CD8-positive, alpha-beta memory T cell (primary cell): ENCODE results near the gene VPS35L. TPM values are rescaled to one million over a fixed set of nuclear protein-coding genes. Genes with fewer than 3 reads are reported as not detected.

ENCODE experiments used
- CTCF ChIA-PET: fragments of 350-600 bp; sonication (Branson Sonifier 250); formaldehyde crosslinking; loops from one replicate; lab custom pipeline; 2021; ENCODE audit warnings: antibody characterized with exemption; lab: Charles Lee
- POLR2A ChIA-PET: fragments of 350-600 bp; sonication (Branson Sonifier 250); formaldehyde crosslinking; loops from one replicate; lab custom pipeline; 2021; ENCODE audit warnings: antibody characterized with exemption; lab: Charles Lee
- DNase-seq, 5 donors: peaks; one replicate each; pipeline versions ENCODE4 v3.0.0 to v3.0.0-alpha.2; 2020 to 2022; ENCODE audit warnings: mixed read lengths in 1 of 5
- H3K27ac ChIP-seq: one replicate; pipeline ENCODE4 v1.7.0; 2013; ENCODE audit warnings: low read depth, mild to moderate bottlenecking, low read length, moderate library complexity
- H3K27me3 ChIP-seq: 2 replicates; pipeline ENCODE4 v1.7.0; 2013; ENCODE audit warnings: low read length, mild to moderate bottlenecking; ENCODE audit not compliant: insufficient read depth, poor library complexity, severe bottlenecking
- H3K36me3 ChIP-seq: 2 replicates; pipeline ENCODE4 v1.7.0; 2013; ENCODE audit warnings: mild to moderate bottlenecking, low read length, moderate library complexity; ENCODE audit not compliant: insufficient read depth
- H3K4me1 ChIP-seq: 2 replicates; pipeline ENCODE4 v1.7.0; 2013; ENCODE audit warnings: mild to moderate bottlenecking, low read length, moderate library complexity; ENCODE audit not compliant: insufficient read depth
- H3K4me3 ChIP-seq: 2 replicates; pipeline ENCODE4 v1.7.0; 2013; ENCODE audit warnings: mild to moderate bottlenecking, low read length
- H3K9me3 ChIP-seq: 2 replicates; pipeline ENCODE4 v1.7.0; 2013; ENCODE audit warnings: mild to moderate bottlenecking, low read length
- H3K27ac Mint-ChIP-seq, 8 donors: one replicate each; pipeline ENCODE4 v1.8.0; 2020 to 2021; ENCODE audit warnings: mixed read lengths in 8 of 8, mild to moderate bottlenecking in 6 of 8, inconsistent platforms in 3 of 8, moderate library complexity in 3 of 8
- H3K27me3 Mint-ChIP-seq, 2 donors: one replicate each; pipeline ENCODE4 v1.8.0; 2020 to 2021; ENCODE audit warnings: mixed read lengths in 2 of 2, mild to moderate bottlenecking in 1 of 2, moderate library complexity in 1 of 2
- H3K36me3 Mint-ChIP-seq, 3 donors: one replicate each; pipeline ENCODE4 v1.8.0; 2020 to 2021; ENCODE audit warnings: mixed read lengths in 3 of 3, inconsistent platforms in 1 of 3, mild to moderate bottlenecking in 1 of 3
- H3K4me1 Mint-ChIP-seq, 3 donors: one replicate each; pipeline ENCODE4 v1.8.0; 2020 to 2021; ENCODE audit warnings: mixed read lengths in 3 of 3, inconsistent platforms in 1 of 3, mild to moderate bottlenecking in 1 of 3
- H3K4me3 Mint-ChIP-seq, 7 donors: one replicate each; pipeline ENCODE4 v1.8.0; 2020 to 2021; ENCODE audit warnings: mixed read lengths in 7 of 7, mild to moderate bottlenecking in 6 of 7, moderate library complexity in 4 of 7, inconsistent platforms in 2 of 7
- H3K9me3 Mint-ChIP-seq, 5 donors: one replicate each; pipeline ENCODE4 v1.8.0; 2020 to 2022; ENCODE audit warnings: mixed read lengths in 5 of 5, mild to moderate bottlenecking in 3 of 5, moderate library complexity in 2 of 5, inconsistent platforms in 1 of 5
- polyA plus RNA-seq: library from polyadenylated mRNA; unstranded; fragments of 300-500 nt; fragmentation: Illumina TruSeq; gene quantifications from one replicate; pipeline ENCODE4 v1.2.3, GENCODE V29; 2021
- total RNA-seq, 2 experiments: library from RNA; stranded (reverse); gene quantifications; one replicate each; pipeline ENCODE4 v1.2.3, GENCODE V29; 2021

VPS35L gene, protein sequence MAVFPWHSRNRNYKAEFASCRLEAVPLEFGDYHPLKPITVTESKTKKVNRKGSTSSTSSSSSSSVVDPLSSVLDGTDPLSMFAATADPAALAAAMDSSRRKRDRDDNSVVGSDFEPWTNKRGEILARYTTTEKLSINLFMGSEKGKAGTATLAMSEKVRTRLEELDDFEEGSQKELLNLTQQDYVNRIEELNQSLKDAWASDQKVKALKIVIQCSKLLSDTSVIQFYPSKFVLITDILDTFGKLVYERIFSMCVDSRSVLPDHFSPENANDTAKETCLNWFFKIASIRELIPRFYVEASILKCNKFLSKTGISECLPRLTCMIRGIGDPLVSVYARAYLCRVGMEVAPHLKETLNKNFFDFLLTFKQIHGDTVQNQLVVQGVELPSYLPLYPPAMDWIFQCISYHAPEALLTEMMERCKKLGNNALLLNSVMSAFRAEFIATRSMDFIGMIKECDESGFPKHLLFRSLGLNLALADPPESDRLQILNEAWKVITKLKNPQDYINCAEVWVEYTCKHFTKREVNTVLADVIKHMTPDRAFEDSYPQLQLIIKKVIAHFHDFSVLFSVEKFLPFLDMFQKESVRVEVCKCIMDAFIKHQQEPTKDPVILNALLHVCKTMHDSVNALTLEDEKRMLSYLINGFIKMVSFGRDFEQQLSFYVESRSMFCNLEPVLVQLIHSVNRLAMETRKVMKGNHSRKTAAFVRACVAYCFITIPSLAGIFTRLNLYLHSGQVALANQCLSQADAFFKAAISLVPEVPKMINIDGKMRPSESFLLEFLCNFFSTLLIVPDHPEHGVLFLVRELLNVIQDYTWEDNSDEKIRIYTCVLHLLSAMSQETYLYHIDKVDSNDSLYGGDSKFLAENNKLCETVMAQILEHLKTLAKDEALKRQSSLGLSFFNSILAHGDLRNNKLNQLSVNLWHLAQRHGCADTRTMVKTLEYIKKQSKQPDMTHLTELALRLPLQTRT
- total RNA-seq, result 10 to 100 TPM; 37.4 to 40.2 TPM
- polyA plus RNA-seq, result 52.3 TPM

DNA sequence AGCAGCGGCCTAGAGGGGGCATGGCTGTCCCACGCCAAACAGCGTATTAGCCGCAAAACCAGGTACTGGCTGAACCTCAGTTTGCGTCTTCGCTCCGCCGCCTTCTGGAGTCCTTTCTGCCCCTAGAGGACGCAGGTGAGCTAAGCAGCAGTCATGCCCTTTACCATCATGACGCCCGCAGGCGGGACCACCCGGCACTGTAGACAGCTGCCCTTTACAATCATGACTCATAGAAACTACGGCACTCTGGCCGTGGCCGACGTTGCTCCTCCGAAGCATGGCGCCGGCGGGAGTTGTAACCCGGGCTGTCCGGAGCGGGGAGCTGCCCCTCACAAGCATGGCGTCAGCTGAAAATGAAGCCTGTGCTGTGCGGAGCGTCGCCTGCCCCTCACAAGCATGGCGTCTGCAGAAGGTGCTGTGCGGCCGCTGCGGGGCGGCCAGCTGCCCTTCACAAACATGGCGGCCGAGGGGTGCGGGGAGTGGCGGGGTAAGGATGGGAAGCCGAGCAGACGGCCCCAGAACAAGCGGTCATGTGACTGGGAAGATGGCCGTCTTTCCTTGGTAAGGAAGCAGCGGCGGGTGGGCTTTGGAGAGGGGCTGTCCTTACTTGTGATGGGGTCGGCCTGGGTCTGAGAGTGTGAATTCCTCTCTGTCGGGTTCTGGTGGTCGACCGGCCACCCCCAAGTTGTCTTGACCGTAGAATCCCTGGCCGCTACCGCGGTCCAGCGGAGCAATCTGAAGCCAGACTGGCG lies at the start of gene VPS35L:
Gene VPS35L, plus strand, starts transcription at position 518 of the 752 bp plus-strand sequence. Its CDS starts 27 bp downstream, at position 545.
- Mint-ChIP-seq H3K4me1 (peaks cover 25 to 32% (median 26%) of the 10 kb centered on the region in 3 donors), H3K36me3 (peaks cover 0 to 20% (median 0%) of the 10 kb centered on the region in 3 donors), H3K9me3 (no peaks in the 10 kb centered on the region), H3K27me3 (no peaks in the 10 kb centered on the region), H3K4me3 (peak within 1 kb of the TSS; percentile 91 to 98 (median 96)), H3K27ac (peak within 1 kb of the TSS; percentile 88 to 100 (median 96))
- CTCF ChIA-PET, result interaction anchor here (0.6 to 3.0 kb wide), 20 partner anchors 8 to 488 kb away, joined by 3 to 25 read pairs (median 5); partner anchors contain the start of genes CCP110, COQ7 and GDE1
- no peaks in the 10 kb centered on the region for H3K9me3 ChIP-seq
- H3K4me1 ChIP-seq, result peaks cover 16% of the 10 kb centered on the region
- POLR2A ChIA-PET, result interaction anchor here (0.6 to 1.7 kb wide), 10 partner anchors 26 to 765 kb away, joined by 3 to 26 read pairs (median 4); partner anchors contain the start of genes ARL6IP1, CCP110, IQCK and KNOP1
- no peaks in the 10 kb centered on the region for H3K27me3 ChIP-seq
- H3K36me3 ChIP-seq, result no peaks in the 10 kb centered on the region
- DNase-seq, result peak; percentile 95 to 97 (median 96)
- H3K4me3 ChIP-seq, result peak within 1 kb of the TSS; percentile 87
- H3K27ac ChIP-seq, result peak within 1 kb of the TSS; percentile 73

DNA sequence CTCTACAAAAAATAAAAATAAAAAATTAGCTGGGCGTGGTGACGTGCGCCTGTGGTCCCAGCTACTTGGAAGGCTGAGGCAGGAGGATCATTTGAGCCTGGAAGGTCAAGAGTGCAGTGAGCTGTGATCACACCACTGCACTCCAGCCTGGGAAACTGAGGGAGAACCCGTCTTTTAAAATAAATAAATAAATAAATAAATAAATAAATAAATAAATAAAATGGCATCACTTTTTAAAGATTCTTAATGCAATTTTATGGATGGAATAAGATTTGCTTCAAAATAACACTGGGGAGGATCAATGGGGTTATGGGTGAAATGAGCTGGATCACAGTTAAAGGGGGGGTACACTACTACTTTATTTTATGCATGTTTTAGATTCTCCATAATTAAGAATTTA lies 48.5 kb upstream of the VPS35L start:
- no peak overlapping the region for H3K4me3 Mint-ChIP-seq
- peak overlapping the region in 1 of 8 donors; percentile 73 for H3K27ac Mint-ChIP-seq
- Histone ChIP-seq H3K27ac (no peak overlapping the region), H3K4me1 (no peaks in the 10 kb centered on the region), H3K36me3 (peaks cover 8% of the 10 kb centered on the region), H3K4me3 (no peak overlapping the region), H3K9me3 (no peaks in the 10 kb centered on the region), H3K27me3 (no peaks in the 10 kb centered on the region)
- no peaks in the 10 kb centered on the region for H3K27me3 Mint-ChIP-seq
- no peaks in the 10 kb centered on the region for H3K9me3 Mint-ChIP-seq
- no peak for DNase-seq
- H3K4me1 Mint-ChIP-seq, result peaks cover 0 to 3% (median 0%) of the 10 kb centered on the region in 3 donors
- ChIA-PET POLR2A (no interaction called here), CTCF (interaction anchor here (0.6 to 1.9 kb wide), 2 partner anchors 45 to 421 kb away, joined by 3 to 6 read pairs; no protein-coding TSS in a partner anchor)
- H3K36me3 Mint-ChIP-seq, result peaks cover 6 to 80% (median 26%) of the 10 kb centered on the region in 3 donors

DNA sequence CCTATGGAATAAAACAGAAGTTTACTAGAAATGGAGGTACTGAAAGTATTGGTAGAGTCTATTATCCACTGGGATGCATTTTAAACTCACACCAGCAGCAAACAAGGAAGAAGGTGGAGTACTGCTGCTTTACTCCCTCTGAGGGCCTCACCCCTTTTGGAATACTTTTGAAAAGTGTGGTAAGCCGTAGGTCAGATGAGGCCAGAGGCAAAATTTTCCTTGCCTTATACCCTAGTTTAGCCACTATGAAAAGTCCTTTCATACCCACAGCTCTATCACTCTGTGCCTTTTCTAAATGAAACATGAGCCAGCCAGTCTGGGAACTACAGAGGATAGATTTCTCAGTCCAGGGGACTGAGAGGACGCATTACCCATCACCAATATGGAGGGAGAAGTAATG lies 47.6 kb upstream of the VPS35L start:
- CTCF ChIA-PET, result no interaction called here
- H3K4me3 ChIP-seq, result no peak overlapping the region
- no peaks in the 10 kb centered on the region for H3K9me3 Mint-ChIP-seq
- H3K9me3 ChIP-seq, result no peaks in the 10 kb centered on the region
- DNase-seq, result no peak
- H3K36me3 Mint-ChIP-seq, result peaks cover 6 to 81% (median 22%) of the 10 kb centered on the region in 3 donors
- POLR2A ChIA-PET, result no interaction called here
- H3K4me3 Mint-ChIP-seq, result no peak overlapping the region
- H3K4me1 ChIP-seq, result no peaks in the 10 kb centered on the region
- no peak overlapping the region for H3K27ac Mint-ChIP-seq
- H3K27me3 Mint-ChIP-seq, result no peaks in the 10 kb centered on the region
- H3K27me3 ChIP-seq, result no peaks in the 10 kb centered on the region
- H3K36me3 ChIP-seq, result peaks cover 6% of the 10 kb centered on the region
- H3K4me1 Mint-ChIP-seq, result peaks cover 0 to 9% (median 0%) of the 10 kb centered on the region in 3 donors
- H3K27ac ChIP-seq, result no peak overlapping the region

DNA sequence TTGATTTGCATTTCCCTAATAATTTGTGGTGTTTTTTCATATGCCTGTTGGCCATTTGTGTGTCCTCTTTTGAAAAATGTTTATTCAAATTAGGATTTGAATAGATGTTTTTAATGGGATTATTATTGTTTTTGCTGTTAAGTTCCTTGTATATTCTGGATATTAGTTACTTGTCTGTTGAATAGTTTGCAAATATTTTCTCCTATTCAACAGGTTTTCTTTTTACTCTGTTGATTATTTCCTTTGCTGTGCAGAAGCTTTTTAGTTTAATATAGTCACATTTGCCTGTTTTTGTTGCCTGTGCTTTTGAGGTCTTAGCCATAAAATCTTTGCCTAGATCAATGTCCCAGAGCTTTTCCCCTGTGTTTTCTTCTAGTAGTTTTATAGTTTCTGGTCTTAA lies 43.2 kb upstream of the VPS35L start:
- H3K36me3 ChIP-seq, result peaks cover 10% of the 10 kb centered on the region
- POLR2A ChIA-PET, result no interaction called here
- peak overlapping the region in 2 of 8 donors; percentile 54 to 70 for H3K27ac Mint-ChIP-seq

DNA sequence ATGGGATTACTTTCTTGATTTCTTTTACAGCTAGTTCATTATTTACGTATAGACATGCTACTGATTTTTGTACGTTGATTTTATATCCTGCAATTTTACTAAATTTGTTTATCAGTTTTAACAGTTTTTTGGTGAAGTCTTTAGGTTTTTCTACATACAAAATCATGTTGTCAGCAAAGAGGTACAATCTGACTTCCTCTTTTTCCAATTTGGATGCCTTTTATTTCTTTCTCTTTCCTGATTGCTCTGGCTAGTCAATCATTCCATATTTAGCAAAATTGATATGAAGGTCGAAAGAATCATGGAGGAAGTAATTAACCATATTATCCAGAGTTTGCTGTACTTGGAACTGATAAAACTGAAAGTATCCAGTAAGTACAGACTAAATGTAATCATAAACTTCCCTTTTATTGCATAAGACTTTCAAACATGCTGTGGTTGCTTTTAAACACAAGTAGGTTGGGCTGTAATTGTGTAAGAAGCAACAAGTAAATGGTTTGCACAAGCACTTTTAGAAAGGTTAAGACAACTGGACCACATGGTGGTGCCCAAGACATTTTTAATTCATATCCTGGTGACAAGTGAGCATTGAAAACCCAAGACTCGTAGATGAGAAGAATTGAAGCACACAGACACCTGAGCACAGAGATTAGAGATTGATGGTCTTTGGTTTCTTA lies 42.0 kb upstream of the VPS35L start:
- no peak overlapping the region for H3K4me3 ChIP-seq

More for the DNA sequence above, 43.2 kb upstream of the VPS35L start:
- Histone ChIP-seq H3K4me1 (no peaks in the 10 kb centered on the region), H3K4me3 (no peak overlapping the region), H3K27me3 (no peaks in the 10 kb centered on the region), H3K9me3 (no peaks in the 10 kb centered on the region), H3K27ac (no peak overlapping the region)
- DNase-seq, result no peak
- H3K4me1 Mint-ChIP-seq, result peaks cover 16 to 42% (median 18%) of the 10 kb centered on the region in 3 donors
- H3K9me3 Mint-ChIP-seq, result no peaks in the 10 kb centered on the region
- CTCF ChIA-PET, result interaction anchor here (1.2 to 1.6 kb wide), 2 partner anchors 10 to 43 kb away, joined by 3 to 4 read pairs; partner anchors contain the start of gene VPS35L
- peaks cover 4 to 76% (median 14%) of the 10 kb centered on the region in 3 donors for H3K36me3 Mint-ChIP-seq
- no peaks in the 10 kb centered on the region for H3K27me3 Mint-ChIP-seq
- no peak overlapping the region for H3K4me3 Mint-ChIP-seq

DNA sequence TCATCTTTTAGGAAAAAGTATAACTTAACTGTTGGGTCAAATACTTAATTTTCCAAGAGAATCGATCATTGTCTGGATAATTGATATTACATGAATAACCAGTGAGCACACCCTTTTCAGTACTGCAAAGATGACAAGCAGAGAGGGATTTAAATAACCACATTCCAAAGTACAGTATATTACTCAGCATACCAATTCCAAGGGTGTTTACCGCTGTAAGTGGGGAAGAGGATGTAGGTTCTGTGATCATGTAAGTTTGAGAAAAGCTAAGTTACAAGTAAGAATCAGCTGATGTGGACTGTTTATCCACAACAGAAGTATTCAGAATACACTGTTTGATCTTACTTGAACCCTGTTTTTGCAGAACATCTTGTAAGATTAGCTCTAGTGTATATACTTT lies 39.7 kb upstream of the VPS35L start:
- no peak overlapping the region for H3K27ac ChIP-seq

More for the DNA sequence above, 42.0 kb upstream of the VPS35L start:
- Mint-ChIP-seq H3K9me3 (no peaks in the 10 kb centered on the region), H3K4me3 (no peak overlapping the region), H3K4me1 (peaks cover 21 to 52% (median 26%) of the 10 kb centered on the region in 3 donors), H3K27ac (peak overlapping the region in 3 of 8 donors; percentile 32 to 71 (median 52)), H3K36me3 (peaks cover 4 to 72% (median 14%) of the 10 kb centered on the region in 3 donors), H3K27me3 (no peaks in the 10 kb centered on the region)
- H3K9me3 ChIP-seq, result no peaks in the 10 kb centered on the region
- H3K27ac ChIP-seq, result no peak overlapping the region
- H3K4me1 ChIP-seq, result no peaks in the 10 kb centered on the region
- no peak for DNase-seq
- ChIA-PET POLR2A (no interaction called here), CTCF (interaction anchor here (1.2 to 1.5 kb wide), 2 partner anchors 11 to 42 kb away, joined by 3 to 4 read pairs; partner anchors contain the start of gene VPS35L)
- H3K27me3 ChIP-seq, result no peaks in the 10 kb centered on the region
- H3K36me3 ChIP-seq, result peaks cover 10% of the 10 kb centered on the region

More for the DNA sequence above, 39.7 kb upstream of the VPS35L start:
- peaks cover 12% of the 10 kb centered on the region for H3K4me1 ChIP-seq
- ChIA-PET CTCF (no interaction called here), POLR2A (interaction anchor here (0.5 kb wide), 1 partner anchor 76 kb away, joined by 3 read pairs; no protein-coding TSS in a partner anchor)
- no peaks in the 10 kb centered on the region for H3K27me3 ChIP-seq
- no peak overlapping the region for H3K4me3 ChIP-seq
- Mint-ChIP-seq H3K4me1 (peaks cover 33 to 72% (median 49%) of the 10 kb centered on the region in 3 donors), H3K9me3 (no peaks in the 10 kb centered on the region), H3K27ac (no peak overlapping the region), H3K36me3 (peaks cover 4 to 62% (median 14%) of the 10 kb centered on the region in 3 donors), H3K4me3 (no peak overlapping the region), H3K27me3 (no peaks in the 10 kb centered on the region)
- H3K36me3 ChIP-seq, result peaks cover 10% of the 10 kb centered on the region
- no peak for DNase-seq
- no peaks in the 10 kb centered on the region for H3K9me3 ChIP-seq
